T-cell (primary cell): ENCODE data around the gene ANKRD60. TPM values are rescaled to one million over a fixed set of nuclear protein-coding genes. Genes with fewer than 3 reads are reported as not detected.

ENCODE experiments used
- ATAC-seq, 4 experiments: fragments of 200-7000 bp in 3 of 4; fragments of 150-1000 bp in 1 of 4; cut with Tn5 transposase; replicated peaks in 1 of 4; 1 replicate in 3 of 4; 2 replicates in 1 of 4; pipeline ENCODE4 v1.10.0; 2021; ENCODE audit warnings: moderate library complexity in 3 of 4, mild to moderate bottlenecking in 2 of 4, moderate number of reproducible peaks in 1 of 4
- CTCF ChIA-PET, 2 donors: fragments of 300-600 bp; sonication (Branson Sonifier 250); formaldehyde crosslinking; loops; one replicate each; lab custom pipeline; 2022; ENCODE audit warnings: antibody characterized with exemption in 2 of 2; lab: Charles Lee
- POLR2A ChIA-PET, 2 donors: fragments of 300-600 bp; sonication (Branson Sonifier 250); formaldehyde crosslinking; loops; one replicate each; lab custom pipeline; 2022; ENCODE audit warnings: antibody characterized with exemption in 2 of 2; lab: Charles Lee
- DNase-seq, 35 experiments: peaks; one replicate each; pipeline versions ENCODE4 v3.0.0 to v3.0.0-alpha.2; 2013 to 2023
- H3K27ac ChIP-seq: one replicate; pipeline ENCODE4 v1.5.1; 2013; ENCODE audit warnings: low read length
- H3K27me3 ChIP-seq, 2 experiments: replicated peaks in 1 of 2; 1 replicate in 1 of 2; 2 replicates in 1 of 2; pipeline versions ENCODE4 v1.6.1 to v1.7.0; 2013; ENCODE audit warnings: low read length in 1 of 2, mixed read lengths in 1 of 2; ENCODE audit not compliant: control insufficient read depth in 2 of 2, insufficient read depth in 2 of 2; ENCODE audit errors: extremely low read depth in 1 of 2
- H3K36me3 ChIP-seq, 2 donors: 1 replicate in 1 of 2; 2 replicates in 1 of 2; pipeline versions ENCODE4 v1.6.1 to v1.7.0; 2013; ENCODE audit warnings: low read length in 1 of 2; ENCODE audit not compliant: control insufficient read depth in 2 of 2, insufficient read depth in 1 of 2; ENCODE audit errors: extremely low read depth in 1 of 2
- H3K4me1 ChIP-seq, 2 experiments: 1 replicate in 1 of 2; 2 replicates in 1 of 2; pipeline versions ENCODE4 v1.6.1 to v1.7.0; 2013; ENCODE audit warnings: low read length in 2 of 2, mixed read lengths in 1 of 2; ENCODE audit not compliant: insufficient read depth in 2 of 2, control insufficient read depth in 1 of 2; ENCODE audit errors: extremely low read depth in 1 of 2
- H3K4me3 ChIP-seq, 2 donors: 1 replicate in 1 of 2; 2 replicates in 1 of 2; pipeline versions ENCODE4 v1.5.1 to v1.7.0; 2013; ENCODE audit warnings: mild to moderate bottlenecking in 2 of 2, low read length in 1 of 2, moderate library complexity in 1 of 2; ENCODE audit not compliant: control insufficient read depth in 1 of 2; ENCODE audit errors: extremely low read depth in 1 of 2
- H3K9me3 ChIP-seq: 2 replicates; pipeline ENCODE4 v1.7.0; 2013
- H3K27ac Mint-ChIP-seq, 2 donors: one replicate each; pipeline ENCODE4 v1.8.0; 2020 to 2021; ENCODE audit warnings: mild to moderate bottlenecking in 2 of 2, mixed read lengths in 2 of 2
- H3K27me3 Mint-ChIP-seq, 2 donors: one replicate each; pipeline ENCODE4 v1.8.0; 2021 to 2022; ENCODE audit warnings: mixed read lengths in 2 of 2
- H3K36me3 Mint-ChIP-seq: one replicate; pipeline ENCODE4 v1.8.0; 2021; ENCODE audit warnings: mixed read lengths
- H3K4me1 Mint-ChIP-seq, 3 donors: one replicate each; pipeline ENCODE4 v1.8.0; 2020 to 2022; ENCODE audit warnings: mixed read lengths in 3 of 3, mild to moderate bottlenecking in 1 of 3
- H3K4me3 Mint-ChIP-seq, 3 donors: one replicate each; pipeline ENCODE4 v1.8.0; 2020 to 2022; ENCODE audit warnings: mild to moderate bottlenecking in 3 of 3, mixed read lengths in 3 of 3, moderate library complexity in 3 of 3
- H3K9me3 Mint-ChIP-seq, 3 donors: one replicate each; pipeline ENCODE4 v1.8.0; 2020 to 2022; ENCODE audit warnings: mixed read lengths in 3 of 3
- WGBS: methylation state at CpG from one replicate; pipeline ENCODE4 v1.1.5; 2013; ENCODE audit warnings: missing lambda C conversion rate; ENCODE audit not compliant: insufficient coverage; 5-methylcytosine and 5-hydroxymethylcytosine counted together
- total RNA-seq, 35 experiments: library from RNA in 6 of 35; stranded (reverse) in 6 of 35; fragments of 120-200 nt in 1 of 35; gene quantifications; one replicate each; pipeline versions ENCODE4 v1.2.1 to v1.2.4 and lab custom pipeline; 2013 to 2026

The ANKRD60 gene
- total RNA-seq, 5 donors from 2014 or later (not counting 1 experiment from before 2014, with no cell fraction given) = 0.82 TPM; not detected in 4

GRCh38 chr20:58236612-58237317 is 8.3 kb upstream of the ANKRD60 start:
- 1% methylated on average over 19 of the region's 43 CpGs for WGBS
- Histone ChIP-seq H3K9me3 (no peaks in the 10 kb centered on the region), H3K27me3 (peaks cover 0 to 3% of the 10 kb centered on the region in 2 experiments), H3K4me3 (peak overlapping the region; percentile 61 to 68), H3K4me1 (peaks cover 2 to 4% of the 10 kb centered on the region in 2 experiments), H3K36me3 (peaks cover 0 to 3% of the 10 kb centered on the region in 2 donors), H3K27ac (peak overlapping the region; percentile 62)
- POLR2A ChIA-PET = interaction anchor here in 1 of 2 donors (0.6 to 0.7 kb wide), 2 partner anchors 67 to 69 kb away, joined by 4 to 6 read pairs; no protein-coding TSS in a partner anchor
- peak; percentile 88 to 94 (median 92) for ATAC-seq
- peak overlapping the region; percentile 83 to 87 for H3K27ac Mint-ChIP-seq
- peak overlapping the region; percentile 84 to 90 (median 88) for H3K4me3 Mint-ChIP-seq
- H3K9me3 Mint-ChIP-seq = no peaks in the 10 kb centered on the region
- no peaks in the 10 kb centered on the region for H3K27me3 Mint-ChIP-seq
- no peaks in the 10 kb centered on the region for H3K36me3 Mint-ChIP-seq
- peaks cover 11 to 17% (median 15%) of the 10 kb centered on the region in 3 donors for H3K4me1 Mint-ChIP-seq
- DNase-seq = peak; percentile 48 to 89 (median 75)
- CTCF ChIA-PET = interaction anchor here in 1 of 2 donors (0.6 to 1.2 kb wide), 6 partner anchors 25 to 855 kb away, joined by 3 to 7 read pairs (median 4); partner anchors contain the start of gene VAPB

GRCh38 chr20:58235010-58235409 is 6.6 kb upstream of the ANKRD60 start:
- ATAC-seq (no peak), DNase-seq (peak in 1 of 35 experiments; percentile 31)
- CTCF ChIA-PET = interaction anchor here (0.5 to 1.5 kb wide), 5 partner anchors 10 to 198 kb away, joined by 3 to 4 read pairs (median 3); no protein-coding TSS in a partner anchor
- 47% methylated on average over 4 of the region's 5 CpGs for whole genome bisulfite sequencing
- Mint-ChIP-seq H3K4me3 (no peak overlapping the region), H3K27ac (no peak overlapping the region), H3K36me3 (peaks cover 2% of the 10 kb centered on the region), H3K9me3 (no peaks in the 10 kb centered on the region), H3K27me3 (peaks cover 4 to 7% of the 10 kb centered on the region in 2 donors), H3K4me1 (peaks cover 11 to 19% (median 15%) of the 10 kb centered on the region in 3 donors)
- POLR2A ChIA-PET = interaction anchor here in 1 of 2 donors (0.5 to 0.7 kb wide), 2 partner anchors 15 to 73 kb away, joined by 3 to 10 read pairs; no protein-coding TSS in a partner anchor
- H3K27me3 ChIP-seq = peaks cover 0 to 3% of the 10 kb centered on the region in 2 experiments
- no peak overlapping the region for H3K27ac ChIP-seq
- no peak overlapping the region for H3K4me3 ChIP-seq
- H3K9me3 ChIP-seq = no peaks in the 10 kb centered on the region
- peaks cover 2 to 4% of the 10 kb centered on the region in 2 experiments for H3K4me1 ChIP-seq
- H3K36me3 ChIP-seq = peaks cover 0 to 3% of the 10 kb centered on the region in 2 donors

GRCh38 chr20:58233881-58234528 is 5.6 kb upstream of the ANKRD60 start:
- Mint-ChIP-seq H3K9me3 (no peaks in the 10 kb centered on the region), H3K4me1 (peaks cover 16 to 23% (median 19%) of the 10 kb centered on the region in 3 donors), H3K27me3 (peaks cover 14 to 17% of the 10 kb centered on the region in 2 donors), H3K4me3 (no peak overlapping the region), H3K36me3 (peaks cover 3% of the 10 kb centered on the region), H3K27ac (no peak overlapping the region)
- ChIA-PET CTCF (interaction anchor here in 1 of 2 donors (0.6 to 1.5 kb wide), 3 partner anchors 155 to 889 kb away, joined by 3 to 4 read pairs (median 3); no protein-coding TSS in a partner anchor), POLR2A (no interaction called here)
- no CpG with 5 or more reads among the region's 8 CpGs for whole genome bisulfite sequencing
- Histone ChIP-seq H3K27ac (no peak overlapping the region), H3K4me3 (no peak overlapping the region), H3K4me1 (peaks cover 2 to 4% of the 10 kb centered on the region in 2 experiments), H3K36me3 (no peaks in the 10 kb centered on the region), H3K9me3 (no peaks in the 10 kb centered on the region), H3K27me3 (peaks cover 4 to 9% of the 10 kb centered on the region in 2 experiments)
- ATAC-seq (no peak), DNase-seq (peak in 21 of 35 experiments; percentile 6 to 58 (median 30))

- DNase-seq (no peak), ATAC-seq (no peak)
- Mint-ChIP-seq H3K9me3 (no peaks in the 10 kb centered on the region), H3K4me1 (peaks cover 19 to 27% (median 23%) of the 10 kb centered on the region in 3 donors), H3K27ac (no peak overlapping the region), H3K4me3 (no peak overlapping the region), H3K27me3 (peaks cover 18 to 21% of the 10 kb centered on the region in 2 donors), H3K36me3 (peaks cover 3% of the 10 kb centered on the region)
- no peak overlapping the region for H3K4me3 ChIP-seq
- H3K4me1 ChIP-seq = peaks cover 4 to 7% of the 10 kb centered on the region in 2 experiments
- 87% methylated on average over 3 of the region's 8 CpGs for WGBS
- peaks cover 5 to 14% of the 10 kb centered on the region in 2 experiments for H3K27me3 ChIP-seq
- H3K36me3 ChIP-seq = no peaks in the 10 kb centered on the region
- no peaks in the 10 kb centered on the region for H3K9me3 ChIP-seq
- POLR2A ChIA-PET = no interaction called here
- H3K27ac ChIP-seq = no peak overlapping the region
- CTCF ChIA-PET = interaction anchor here (0.5 to 0.6 kb wide), 2 partner anchors 9 to 527 kb away, joined by 3 to 8 read pairs; no protein-coding TSS in a partner anchor
Measured at GRCh38 chr20:58233393-58233792, 4.9 kb upstream of the ANKRD60 start.

GRCh38 chr20:58231683-58232082 is 3.2 kb upstream of the ANKRD60 start:
- no peak overlapping the region for H3K4me3 Mint-ChIP-seq
- peaks cover 32 to 36% of the 10 kb centered on the region in 2 donors for H3K27me3 Mint-ChIP-seq
- whole genome bisulfite sequencing = 100% methylated on average over 2 of the region's 6 CpGs
- no peak overlapping the region for H3K27ac ChIP-seq
- H3K9me3 ChIP-seq = no peaks in the 10 kb centered on the region
- ChIA-PET POLR2A (interaction anchor here in 1 of 2 donors (0.6 kb wide), 1 partner anchor 80 kb away, joined by 8 read pairs; no protein-coding TSS in a partner anchor), CTCF (no interaction called here)
- DNase-seq (peak in 1 of 35 experiments; percentile 38), ATAC-seq (no peak)
- H3K27me3 ChIP-seq = peaks cover 16 to 30% of the 10 kb centered on the region in 2 experiments
- peaks cover 3% of the 10 kb centered on the region for H3K36me3 Mint-ChIP-seq
- no peaks in the 10 kb centered on the region for H3K9me3 Mint-ChIP-seq
- no peak overlapping the region for H3K4me3 ChIP-seq
- peaks cover 4 to 10% of the 10 kb centered on the region in 2 experiments for H3K4me1 ChIP-seq
- H3K4me1 Mint-ChIP-seq = peaks cover 21 to 25% (median 24%) of the 10 kb centered on the region in 3 donors
- H3K36me3 ChIP-seq = no peaks in the 10 kb centered on the region
- no peak overlapping the region for H3K27ac Mint-ChIP-seq
